Measurements from ENCODE around the gene CALM1.
A peak's percentile ranks its signal among the peaks of the same experiment; 100 is the strongest.

Gene CALM1

GRCh38 chr14:90444077-90444696 is 47.4 kb downstream of the CALM1 start:
- no peak for DNase-seq (ENCODE audit: low read depth)
- TF ChIP-seq, protein P1, sequence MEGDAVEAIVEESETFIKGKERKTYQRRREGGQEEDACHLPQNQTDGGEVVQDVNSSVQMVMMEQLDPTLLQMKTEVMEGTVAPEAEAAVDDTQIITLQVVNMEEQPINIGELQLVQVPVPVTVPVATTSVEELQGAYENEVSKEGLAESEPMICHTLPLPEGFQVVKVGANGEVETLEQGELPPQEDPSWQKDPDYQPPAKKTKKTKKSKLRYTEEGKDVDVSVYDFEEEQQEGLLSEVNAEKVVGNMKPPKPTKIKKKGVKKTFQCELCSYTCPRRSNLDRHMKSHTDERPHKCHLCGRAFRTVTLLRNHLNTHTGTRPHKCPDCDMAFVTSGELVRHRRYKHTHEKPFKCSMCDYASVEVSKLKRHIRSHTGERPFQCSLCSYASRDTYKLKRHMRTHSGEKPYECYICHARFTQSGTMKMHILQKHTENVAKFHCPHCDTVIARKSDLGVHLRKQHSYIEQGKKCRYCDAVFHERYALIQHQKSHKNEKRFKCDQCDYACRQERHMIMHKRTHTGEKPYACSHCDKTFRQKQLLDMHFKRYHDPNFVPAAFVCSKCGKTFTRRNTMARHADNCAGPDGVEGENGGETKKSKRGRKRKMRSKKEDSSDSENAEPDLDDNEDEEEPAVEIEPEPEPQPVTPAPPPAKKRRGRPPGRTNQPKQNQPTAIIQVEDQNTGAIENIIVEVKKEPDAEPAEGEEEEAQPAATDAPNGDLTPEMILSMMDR (IDR thresholded peaks at IDR 0.05; ENCODE audit: insufficient read depth, low read depth, low read length, missing control alignments): no peak
- no peak overlapping the region for H3K4me3 ChIP-seq (ENCODE audit: low read depth, low read length)

DNA sequence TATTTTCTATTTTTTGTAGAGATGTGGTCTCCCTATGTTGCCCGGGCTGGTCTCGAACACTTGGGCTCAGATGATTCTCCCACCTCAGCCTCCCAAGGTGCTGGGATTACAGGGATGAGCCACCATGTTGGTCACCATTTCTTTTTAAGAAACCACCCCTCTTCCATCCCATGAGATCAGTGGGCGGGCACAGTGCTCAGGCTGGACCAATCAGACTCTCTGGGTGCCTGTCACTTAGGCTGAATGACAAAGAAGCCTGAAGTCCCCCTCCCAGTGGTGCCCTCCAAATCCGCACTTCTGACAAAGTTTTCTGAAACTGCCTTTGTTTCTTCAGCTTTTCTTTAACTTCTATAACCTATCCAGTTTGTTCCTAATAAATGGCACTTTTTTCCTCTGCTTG is 48.2 kb downstream of the CALM1 start:
- DNase-seq (ENCODE audit: low read depth): no peak
- TF ChIP-seq, protein P1 (IDR thresholded peaks at IDR 0.05; ENCODE audit: insufficient read depth, low read depth, low read length, missing control alignments): no peak
- H3K4me3 ChIP-seq (ENCODE audit: low read depth, low read length): no peak overlapping the region

GRCh38 chr14:90446405-90446804 is 49.6 kb downstream of the CALM1 start:
- H3K4me3 ChIP-seq (ENCODE audit: low read depth, low read length): no peak overlapping the region
- TF ChIP-seq, protein P1 (IDR thresholded peaks at IDR 0.05; ENCODE audit: insufficient read depth, low read depth, low read length, missing control alignments): no peak
- no peak for DNase-seq (ENCODE audit: low read depth)

GRCh38 chr14:90447720-90448497 is 51.1 kb downstream of the CALM1 start:
- no peak overlapping the region for H3K4me3 ChIP-seq (ENCODE audit: low read depth, low read length)
- TF ChIP-seq, protein P1 (IDR thresholded peaks at IDR 0.05; ENCODE audit: insufficient read depth, low read depth, low read length, missing control alignments): no peak
- DNase-seq (ENCODE audit: low read depth): peak; percentile 10

DNA sequence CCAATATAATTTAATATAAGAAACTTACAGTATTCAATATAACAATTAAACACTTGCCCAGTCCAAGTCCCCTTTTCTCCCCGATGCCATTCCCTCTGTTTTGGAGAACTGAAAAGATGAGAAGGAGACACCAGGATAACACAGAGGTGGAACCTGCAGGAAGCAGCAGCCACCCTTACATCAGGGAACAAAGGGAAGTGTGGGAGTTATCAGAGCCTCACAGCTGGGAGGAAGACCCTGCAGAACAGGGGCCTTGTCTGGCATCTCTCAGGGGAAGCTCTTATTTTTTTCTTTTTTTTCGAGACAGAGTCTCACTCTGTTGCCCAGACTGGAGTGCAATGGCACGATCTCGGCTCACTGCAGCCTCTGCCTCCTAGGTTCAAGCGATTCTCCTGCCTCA is 52.6 kb downstream of the CALM1 start:
- no peak for DNase-seq (ENCODE audit: low read depth)
- no peak overlapping the region for H3K4me3 ChIP-seq (ENCODE audit: low read depth, low read length)
- TF ChIP-seq, protein P1 (IDR thresholded peaks at IDR 0.05; ENCODE audit: insufficient read depth, low read depth, low read length, missing control alignments): no peak

- DNase-seq (ENCODE audit: low read depth): no peak
- TF ChIP-seq, protein P1 (IDR thresholded peaks at IDR 0.05; ENCODE audit: insufficient read depth, low read depth, low read length, missing control alignments): no peak
- H3K4me3 ChIP-seq (ENCODE audit: low read depth, low read length): no peak overlapping the region
Observed at GRCh38 chr14:90450151-90450550, 53.3 kb downstream of the CALM1 start.
